ENCODE data around the gene PROX1.

GRCh38 chr1:213969958-213970555 lies 17.7 kb upstream of the PROX1 start:
- TF ChIP-seq CTCF (IDR thresholded peaks at IDR 0.05) (no peak), POLR2A (IDR thresholded peaks at IDR 0.05) (no peak)
